GM21423 (cell line): ENCODE data around the gene ELMO3.

Source experiments
- ATAC-seq: cut with Tn5 transposase; IDR thresholded peaks from one replicate; pipeline ENCODE4 v1.9.1; 2021; ENCODE audit warnings: mild to moderate bottlenecking, moderate library complexity; ENCODE audit not compliant: unreplicated experiment

The ELMO3 gene

DNA sequence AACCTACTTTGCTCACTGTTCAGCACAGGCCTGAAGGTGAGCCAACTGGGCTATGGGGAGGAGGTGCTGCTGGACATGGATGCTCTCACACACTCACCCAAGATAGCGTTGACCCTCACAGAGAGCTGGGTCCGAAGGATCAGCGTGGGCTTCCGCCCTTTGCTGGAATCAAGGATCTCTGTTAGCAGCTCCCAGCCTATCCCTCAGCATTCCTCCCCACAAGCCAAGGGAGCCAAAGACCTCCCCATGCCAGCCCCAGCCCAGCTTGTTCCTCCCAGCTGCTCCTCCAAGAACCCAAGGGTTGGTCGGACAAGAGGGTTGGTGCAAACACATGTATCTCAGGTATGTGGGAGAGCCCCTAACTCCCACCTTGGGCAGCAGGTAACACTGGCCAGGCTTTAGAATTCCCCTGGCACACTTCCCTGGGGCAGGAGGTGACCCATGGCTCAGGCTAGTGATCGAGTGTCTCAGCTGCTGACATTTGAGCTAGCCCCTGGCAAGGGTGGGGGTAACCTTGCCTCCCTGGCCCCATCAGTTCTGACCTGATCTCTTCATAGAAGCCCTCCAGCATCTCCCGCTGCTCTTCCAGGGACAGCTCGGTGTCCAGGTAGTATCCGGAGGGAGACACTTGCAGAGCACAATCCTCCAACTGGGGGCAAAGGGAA lies 40.0 kb downstream of the ELMO3 start:
- no peak for ATAC-seq

DNA sequence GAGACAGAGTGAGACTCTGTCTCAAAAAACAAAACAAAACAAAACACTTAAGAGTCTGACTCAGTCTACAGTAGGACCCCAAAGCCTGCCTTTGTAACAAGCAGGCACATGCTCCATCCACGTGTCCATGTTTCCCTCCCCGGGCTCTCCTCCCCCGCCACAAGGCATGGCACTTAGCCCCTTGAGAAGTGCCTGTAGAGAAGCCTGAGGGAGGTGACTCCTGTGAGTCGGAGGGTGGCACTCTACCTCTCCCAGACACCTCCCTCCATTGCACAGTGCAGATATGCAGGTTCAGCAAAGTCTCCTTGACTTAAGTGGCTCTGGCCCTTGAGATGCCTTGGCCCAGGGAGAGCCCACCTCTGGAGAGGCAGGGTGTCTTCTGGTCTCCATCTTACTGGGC lies 41.6 kb downstream of the ELMO3 start:
- ATAC-seq = no peak

DNA sequence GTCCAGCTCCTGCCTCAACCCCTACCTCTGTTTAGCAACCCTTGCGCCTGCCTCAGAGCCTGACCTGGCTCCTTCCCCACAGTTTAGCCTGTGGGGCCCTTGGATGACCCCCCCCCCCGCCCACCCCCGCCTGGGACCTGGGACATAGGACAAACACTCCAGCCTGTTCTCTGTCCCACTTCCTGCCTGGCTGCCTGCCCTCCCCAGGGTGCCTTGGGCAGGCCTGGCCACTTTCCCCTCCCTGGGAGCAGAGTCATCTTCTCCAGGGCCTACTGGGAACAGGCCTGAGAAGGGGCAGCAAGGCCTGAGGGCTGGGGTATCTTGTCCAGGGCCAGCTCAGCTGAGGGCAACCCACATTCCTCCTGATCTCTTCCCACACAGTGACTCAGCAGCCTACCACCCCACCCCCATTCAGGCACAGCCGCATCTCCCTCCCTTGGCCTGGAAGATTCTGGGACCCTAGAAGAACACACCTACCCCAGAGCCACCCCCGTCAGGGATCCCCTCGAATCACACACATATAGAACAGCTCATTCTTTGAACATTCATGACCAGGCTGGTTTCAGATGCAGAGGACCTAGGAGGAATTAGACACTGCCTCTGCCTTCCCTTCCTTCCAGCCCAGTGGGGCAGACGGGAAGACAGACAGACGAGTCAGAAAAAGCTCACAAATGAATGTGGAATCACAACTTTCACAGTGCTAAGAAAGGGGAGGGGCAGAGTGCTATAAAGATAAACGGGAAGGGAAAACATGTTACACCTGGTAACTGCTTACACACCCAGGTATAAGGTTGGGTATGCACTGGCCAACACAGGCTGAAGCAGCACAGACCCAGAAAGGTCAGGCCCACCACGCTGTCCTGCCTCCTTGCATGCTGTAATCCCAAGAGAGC lies 42.3 kb downstream of the ELMO3 start:
- no peak for ATAC-seq

- ATAC-seq = no peak
Observed at GRCh38 chr16:67242138-67242730, 43.3 kb downstream of the ELMO3 start.

DNA sequence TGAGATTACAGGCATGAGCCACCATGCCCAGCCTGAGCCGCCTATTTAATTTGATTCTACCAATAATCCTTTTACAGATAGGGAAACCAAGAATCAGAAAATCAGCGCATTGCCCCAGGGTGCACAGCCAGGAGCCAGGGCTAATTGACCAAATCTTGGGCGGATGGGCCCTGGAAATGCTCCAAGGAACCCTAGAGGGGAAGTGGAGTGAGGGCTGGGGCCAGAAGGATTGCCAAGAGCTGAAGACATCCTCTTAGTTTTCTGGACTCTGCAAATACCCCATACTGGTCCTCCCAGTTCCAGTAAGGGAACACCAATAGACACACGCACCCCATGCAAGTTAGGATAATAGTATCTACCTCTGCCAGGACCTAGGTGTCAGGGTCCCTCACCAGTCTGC lies 44.5 kb downstream of the ELMO3 start:
- ATAC-seq = no peak

GRCh38 chr16:67244387-67245185 lies 45.7 kb downstream of the ELMO3 start:
- peak; percentile 50 for ATAC-seq

DNA sequence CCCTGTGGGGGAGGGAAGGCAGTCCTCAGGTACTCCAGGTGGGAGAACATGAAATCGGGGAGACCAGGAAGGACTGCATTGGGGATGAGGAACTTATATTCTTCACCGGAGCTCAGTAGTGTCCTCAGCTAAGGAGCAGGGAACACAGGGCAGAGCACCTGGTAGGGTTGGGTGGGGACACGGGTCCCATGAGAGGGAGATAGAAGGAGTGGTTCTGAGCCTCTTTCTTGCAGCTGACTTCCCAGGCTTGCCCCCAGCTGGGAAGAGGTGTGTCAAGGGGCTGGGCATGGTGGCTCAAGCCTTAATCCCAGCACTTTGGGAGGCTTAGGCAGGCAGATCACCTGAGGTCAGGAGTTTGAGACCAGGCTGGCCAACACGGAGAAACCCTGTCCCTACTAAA lies 46.3 kb downstream of the ELMO3 start:
- ATAC-seq = no peak

GRCh38 chr16:67245674-67246080 lies 46.7 kb downstream of the ELMO3 start:
- ATAC-seq = no peak

- peak; percentile 23 for ATAC-seq
Observed at GRCh38 chr16:67246081-67246755, 47.3 kb downstream of the ELMO3 start.

DNA sequence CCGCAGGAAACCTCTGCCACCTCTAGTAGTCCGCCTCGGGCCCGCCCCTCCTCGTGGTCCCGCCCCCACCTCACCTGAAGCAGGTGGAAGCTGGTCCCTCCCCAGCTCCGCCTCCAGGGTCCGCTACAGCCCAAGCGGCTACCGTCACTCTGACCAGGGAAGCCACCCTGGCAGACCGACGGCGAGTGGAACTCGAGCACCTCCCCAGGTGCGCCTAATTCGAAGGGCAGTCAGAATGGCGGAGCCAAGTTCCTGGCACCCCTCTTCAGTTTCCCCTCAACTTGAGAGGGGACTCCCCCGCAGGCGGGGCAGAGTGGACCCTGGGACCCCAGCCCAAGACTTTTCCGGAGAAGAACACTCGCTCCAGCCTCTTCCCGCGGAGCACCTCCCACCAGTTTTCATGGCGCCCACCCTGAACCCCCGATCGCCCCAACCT lies 47.8 kb downstream of the ELMO3 start:
- ATAC-seq = peak; percentile 18

GRCh38 chr16:67247192-67248072 lies 48.5 kb downstream of the ELMO3 start, which contains the start of gene FHOD1:
Gene FHOD1 (minus strand): TSS chr16:67247481. CDS start chr16:67247410, 71 bp downstream.
- ATAC-seq = peak; percentile 44

GRCh38 chr16:67248073-67248400 lies 49.1 kb downstream of the ELMO3 start:
- ATAC-seq = no peak

DNA sequence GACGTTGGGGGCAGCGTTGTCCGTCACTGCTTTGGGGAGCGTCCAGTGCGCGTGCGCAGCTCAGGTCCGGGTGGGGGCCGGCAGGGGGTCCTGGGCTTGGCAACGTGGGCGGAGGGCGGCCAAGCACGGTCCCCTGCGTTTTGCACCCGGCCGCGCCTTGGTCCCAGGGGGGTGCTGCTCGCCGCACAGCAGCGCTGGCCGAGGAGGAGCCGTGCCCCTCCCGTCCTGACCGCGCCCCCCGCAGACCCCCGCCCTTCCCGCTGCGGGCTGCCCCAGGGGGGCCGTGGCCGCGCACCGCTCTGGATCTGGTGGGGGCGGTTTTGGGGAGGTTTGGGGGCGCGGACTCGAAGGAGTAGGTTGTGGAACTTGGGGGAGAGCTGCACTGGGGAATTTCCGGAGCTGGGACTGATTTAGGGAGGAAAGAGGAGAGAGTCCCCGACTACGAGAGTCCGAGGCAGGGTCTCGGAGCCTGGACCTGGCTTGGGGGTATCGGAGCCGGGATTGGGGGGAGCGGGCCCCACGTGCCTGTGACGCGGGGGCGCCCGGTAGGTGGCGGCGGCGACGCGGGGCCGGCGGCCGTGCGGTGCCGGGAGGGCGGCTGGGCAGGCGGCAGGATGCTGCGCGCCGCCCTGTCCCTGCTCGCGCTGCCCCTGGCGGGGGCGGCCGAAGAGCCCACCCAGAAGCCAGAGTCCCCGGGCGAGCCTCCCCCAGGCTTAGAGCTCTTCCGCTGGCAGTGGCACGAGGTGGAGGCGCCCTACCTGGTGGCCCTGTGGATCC lies 49.7 kb downstream of the ELMO3 start, which contains the start of gene SLC9A5:
Gene SLC9A5, plus strand, starts transcription at position 579 of the 777 bp plus-strand sequence. Its CDS starts 36 bp downstream, at position 615.
- no peak for ATAC-seq

DNA sequence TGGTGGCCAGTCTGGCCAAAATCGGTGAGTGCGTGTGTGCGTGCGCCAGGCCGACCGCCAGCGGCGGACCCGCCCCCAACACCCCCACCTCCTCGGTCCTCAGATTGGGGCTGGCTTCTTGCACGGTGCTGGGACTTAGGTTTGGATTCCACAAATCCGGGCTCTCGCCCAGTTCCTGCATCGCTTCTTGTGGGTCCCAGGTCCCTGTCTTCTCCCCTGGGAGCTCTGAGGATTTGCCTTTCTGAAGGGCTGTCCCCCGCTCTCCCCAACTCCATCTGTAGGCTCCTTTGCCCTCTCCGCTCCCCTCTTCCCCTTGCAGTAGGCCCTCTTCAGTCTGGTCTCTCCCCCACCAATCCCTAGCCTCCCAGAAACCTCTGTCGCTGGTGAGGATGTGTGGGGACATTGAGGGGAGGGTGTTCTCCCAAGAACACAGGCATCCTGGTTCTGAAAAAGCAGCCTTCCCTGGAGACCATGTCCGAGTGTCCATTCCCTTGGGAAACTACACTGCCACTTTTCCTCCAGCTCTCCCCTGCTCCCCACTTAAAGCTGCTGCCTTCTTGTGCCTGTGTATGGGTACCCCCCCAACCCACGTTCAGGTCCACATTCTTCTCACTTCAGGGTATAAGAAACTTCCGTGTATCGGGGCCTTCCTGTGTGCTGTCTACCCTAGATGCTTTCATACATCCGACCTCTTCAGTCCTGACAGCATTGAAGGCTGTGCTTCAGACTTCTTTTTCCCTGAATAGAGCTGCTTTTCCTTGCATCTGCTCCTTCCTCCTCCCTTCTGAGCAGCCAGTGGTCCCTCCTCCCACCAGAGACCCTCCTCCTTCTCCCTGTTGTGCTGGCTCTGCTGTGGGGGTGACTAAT lies 50.5 kb downstream of the ELMO3 start:
- ATAC-seq = no peak

GRCh38 chr16:67250045-67250327 lies 51.1 kb downstream of the ELMO3 start:
- no peak for ATAC-seq

GRCh38 chr16:67252609-67253497 lies 53.9 kb downstream of the ELMO3 start:
- ATAC-seq = no peak
